GM15510 (cell line): ENCODE measurements around the gene SLC35F6.

Source experiments
- POLR2A ChIP-seq: IDR thresholded peaks from 3 replicates; pipeline ENCODE4 v1.6.1; 2011; ENCODE audit warnings: borderline replicate concordance; ENCODE audit not compliant: insufficient read length; ENCODE audit errors: extremely low read depth

SLC35F6 gene

DNA sequence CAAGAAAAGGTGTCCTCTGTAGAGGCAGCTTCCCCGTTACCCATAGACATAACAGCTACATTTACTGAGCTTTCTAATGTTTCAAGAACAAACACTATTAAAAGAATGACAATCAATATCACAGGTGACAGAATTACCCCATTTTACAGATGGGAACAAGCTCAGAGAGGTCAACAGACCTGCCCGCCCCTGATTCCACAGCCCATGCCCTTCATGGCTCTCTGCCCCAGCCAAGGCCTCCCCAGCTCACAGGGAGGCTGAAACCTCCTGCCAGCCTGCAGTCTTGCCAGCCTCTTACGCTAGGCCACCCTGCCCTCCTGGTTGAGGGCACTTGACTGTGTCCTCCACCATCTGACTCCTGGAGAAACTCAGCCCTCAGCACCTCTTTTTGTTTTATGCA is 19.1 kb upstream of the SLC35F6 start:
- no peak for TF ChIP-seq POLR2A

DNA sequence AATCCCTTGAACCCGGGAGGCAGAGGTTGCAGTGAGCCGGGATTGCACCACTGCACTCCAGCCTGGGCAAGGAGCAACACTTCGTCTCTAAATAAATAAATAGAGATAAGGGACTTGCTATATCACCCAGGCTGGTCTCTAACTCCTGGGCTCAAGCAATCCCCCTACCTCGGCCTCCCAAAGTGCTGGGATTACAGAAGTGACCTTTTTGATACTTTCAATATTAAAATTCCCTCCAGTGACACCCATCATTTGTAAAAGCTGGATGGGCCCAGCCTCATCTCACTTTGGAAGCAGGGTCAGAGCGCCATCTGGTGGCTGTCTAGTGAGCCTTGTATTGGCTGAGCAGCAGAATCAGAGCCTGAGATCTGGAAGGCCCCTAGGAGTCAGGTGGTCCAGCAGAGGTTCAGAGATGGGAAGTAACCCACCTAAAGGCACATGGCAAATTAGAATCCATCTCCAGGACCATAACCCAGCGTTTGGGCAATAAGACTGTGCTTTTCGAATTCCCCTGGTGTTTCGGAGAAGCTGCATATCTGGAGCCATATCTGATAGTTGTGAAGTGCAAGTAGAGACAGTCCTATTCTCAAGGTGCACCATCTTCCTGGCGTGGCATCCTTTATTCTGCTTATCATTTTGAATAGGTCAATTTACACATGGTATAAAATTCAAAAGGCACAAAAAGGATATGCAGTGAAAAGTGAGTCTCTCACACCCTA is 18.3 kb upstream of the SLC35F6 start:
- no peak for TF ChIP-seq POLR2A

DNA sequence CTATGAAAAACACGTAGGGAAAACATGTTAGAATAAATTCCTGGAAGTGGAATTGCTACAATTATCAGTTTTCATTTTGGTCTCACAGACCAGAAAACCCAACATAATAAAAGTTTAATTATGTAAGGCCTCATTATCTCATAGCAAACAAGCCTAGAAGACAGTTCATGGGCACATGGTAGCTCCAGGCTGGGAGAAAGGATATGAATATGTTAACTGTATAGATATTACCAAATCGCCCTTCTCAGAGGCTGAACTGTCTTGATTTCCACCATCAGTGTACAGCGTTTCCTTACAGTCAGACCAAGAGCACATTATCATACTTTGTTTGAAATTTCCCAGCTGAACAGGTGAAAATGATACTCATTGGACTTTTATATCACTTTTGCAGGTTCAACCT is 17.1 kb upstream of the SLC35F6 start:
- TF ChIP-seq POLR2A, result no peak

DNA sequence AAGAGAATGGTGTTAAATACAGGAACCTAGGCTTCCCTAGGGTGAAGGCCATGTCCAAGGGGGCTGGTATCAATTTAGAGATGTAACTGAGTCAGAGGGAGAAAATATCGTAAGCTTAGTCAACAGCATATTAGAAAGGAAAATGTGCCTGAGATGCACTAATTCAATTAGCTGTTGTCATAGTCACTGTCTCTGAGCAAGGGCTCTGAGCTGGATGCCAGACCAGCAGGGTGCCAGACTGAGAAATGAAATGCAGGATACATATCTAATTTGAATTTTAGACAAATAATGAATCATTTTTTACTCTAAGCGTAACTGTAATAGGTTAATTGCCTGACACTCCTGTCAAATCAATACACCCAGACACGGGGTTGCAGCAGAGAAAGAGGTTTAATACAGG is 11.4 kb upstream of the SLC35F6 start:
- TF ChIP-seq POLR2A, result no peak

DNA sequence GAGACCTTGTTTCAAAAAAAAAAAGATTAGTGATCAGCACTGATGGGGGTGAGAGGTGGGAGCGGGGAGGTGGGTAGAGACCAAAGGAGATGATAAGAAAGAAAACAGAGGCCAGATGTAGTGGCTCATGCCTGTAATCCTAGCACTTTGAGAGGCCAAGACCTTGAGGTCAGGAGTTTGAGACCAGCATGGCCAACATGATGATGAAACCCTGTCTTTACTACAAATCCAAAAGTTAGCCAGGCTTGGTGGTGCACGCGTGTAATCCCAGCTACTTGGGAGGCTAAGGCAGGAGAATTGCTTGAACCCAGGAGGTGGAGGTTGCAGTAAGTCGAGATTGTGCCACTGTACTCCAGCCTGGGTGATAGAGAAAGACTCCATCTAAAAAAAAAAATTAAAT is 9.5 kb upstream of the SLC35F6 start:
- TF ChIP-seq POLR2A, result no peak

DNA sequence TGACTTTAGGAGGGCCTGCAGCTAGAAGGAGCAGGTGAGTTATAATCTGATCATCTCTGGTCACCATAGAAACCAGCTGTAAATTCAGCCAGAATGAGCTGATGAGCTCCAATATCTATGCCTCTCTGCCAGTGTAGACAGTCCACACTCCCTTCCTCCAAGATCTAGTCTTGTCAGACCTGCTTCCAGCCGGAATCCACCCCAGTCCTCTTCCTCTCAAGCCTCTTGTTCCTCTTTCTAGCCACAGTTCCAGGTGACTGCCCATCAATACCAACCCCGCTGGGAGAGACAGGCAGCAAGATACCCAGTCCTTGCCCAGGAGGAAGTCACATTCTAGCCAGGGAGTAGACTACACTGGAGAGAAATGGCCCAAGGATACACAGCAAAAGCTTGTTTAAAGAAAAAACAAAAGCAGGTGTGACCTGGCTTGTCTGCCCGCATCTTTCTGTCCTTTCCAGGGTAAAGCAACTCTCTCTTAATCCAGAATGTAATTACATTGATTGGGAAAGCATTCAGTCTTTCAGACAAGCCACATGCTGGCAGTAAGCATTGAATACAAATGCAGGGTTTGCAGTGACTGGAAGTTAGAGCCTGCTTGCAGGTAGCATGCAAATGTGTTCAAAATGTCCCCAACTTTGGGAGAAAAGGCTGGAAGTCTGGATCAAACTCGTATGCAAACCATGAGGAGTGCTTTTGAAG is 9.0 kb upstream of the SLC35F6 start:
- TF ChIP-seq POLR2A, result no peak

DNA sequence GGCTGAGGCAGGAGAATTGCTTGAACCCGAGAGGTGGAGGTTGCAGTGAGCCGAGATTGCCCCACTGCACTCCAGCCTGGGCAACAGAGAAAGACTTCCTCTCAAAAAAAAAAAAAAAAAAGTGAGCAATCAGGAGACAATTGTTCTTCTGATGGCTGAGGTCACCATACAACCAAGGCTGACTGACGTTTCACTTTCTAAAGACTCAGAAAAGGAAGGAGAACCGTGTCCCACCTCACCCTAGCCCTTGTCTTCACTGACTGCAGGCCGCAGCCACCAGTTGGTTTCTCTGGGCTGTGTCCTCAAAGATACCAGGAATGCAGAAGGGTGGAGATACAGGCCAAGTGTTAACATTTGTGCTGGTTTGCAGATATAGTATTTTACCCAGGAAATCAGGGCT is 7.7 kb upstream of the SLC35F6 start:
- TF ChIP-seq POLR2A, result no peak

DNA sequence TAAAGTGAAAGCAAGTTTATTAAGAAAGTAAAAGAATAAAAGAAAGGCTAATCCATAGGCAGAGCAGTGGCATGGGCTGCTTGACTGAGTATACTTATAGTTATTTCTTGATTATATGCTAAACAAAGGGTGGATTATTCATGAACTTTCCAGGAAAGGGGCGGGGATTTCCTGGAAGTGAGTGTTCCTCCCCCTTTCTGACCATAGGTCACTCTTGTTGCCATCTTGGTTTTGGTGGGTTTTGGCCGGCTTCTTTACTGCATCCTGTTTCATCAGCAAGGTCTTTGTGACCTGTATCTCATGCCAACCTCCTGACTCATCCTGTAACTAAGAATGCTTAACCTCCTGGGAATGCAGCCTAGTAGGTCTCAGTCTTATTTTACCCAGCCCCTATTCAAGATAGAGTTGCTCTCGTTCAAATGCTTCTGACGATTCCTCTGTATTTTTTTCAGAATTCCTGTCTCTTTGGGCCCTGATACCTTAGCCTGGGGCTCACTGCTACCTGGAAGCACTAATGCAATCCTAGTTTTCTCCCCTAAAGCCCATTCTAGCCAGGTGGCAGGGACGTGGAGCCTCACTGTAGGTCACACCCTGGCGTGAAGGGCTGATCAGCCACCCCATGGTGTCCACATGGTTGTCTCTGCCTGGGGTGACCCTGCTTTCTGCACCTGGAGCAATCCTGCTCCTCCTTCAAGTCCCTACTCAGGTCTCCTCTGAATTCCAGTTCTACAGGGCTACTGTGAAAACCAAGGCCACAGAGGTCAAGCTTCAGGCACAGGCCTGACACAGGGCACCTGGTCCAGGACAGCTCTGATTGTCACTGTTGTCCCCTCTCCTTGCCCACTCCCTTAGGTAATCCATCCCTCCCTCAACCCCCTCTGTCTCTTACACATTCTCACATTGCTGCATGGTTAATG is 6.0 kb upstream of the SLC35F6 start:
- no peak for TF ChIP-seq POLR2A

DNA sequence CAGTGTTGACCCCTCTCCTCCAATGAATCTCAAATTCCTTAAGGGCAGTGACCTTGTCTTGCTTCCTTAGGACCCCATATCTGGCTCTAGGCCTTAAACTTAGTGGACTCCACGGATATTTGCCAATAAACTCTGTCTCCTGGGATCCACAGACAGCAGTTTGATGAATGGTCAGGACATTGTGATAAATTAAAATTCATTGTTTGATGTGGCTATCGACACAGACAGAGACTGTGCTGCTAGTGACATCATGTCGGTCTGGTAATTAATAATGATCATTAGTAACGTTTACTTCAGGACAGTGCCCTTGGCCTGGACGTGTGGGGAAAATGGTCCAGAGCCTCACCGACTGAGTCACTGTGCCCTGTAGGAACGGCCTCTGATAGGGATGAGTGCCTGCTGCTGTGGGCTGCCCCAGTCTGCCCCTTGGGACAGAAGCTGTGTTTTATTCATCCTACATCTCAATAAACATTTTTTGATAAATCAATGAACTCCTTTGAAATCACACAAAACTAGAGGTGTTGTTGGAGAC is 5.2 kb upstream of the SLC35F6 start:
- no peak for TF ChIP-seq POLR2A

DNA sequence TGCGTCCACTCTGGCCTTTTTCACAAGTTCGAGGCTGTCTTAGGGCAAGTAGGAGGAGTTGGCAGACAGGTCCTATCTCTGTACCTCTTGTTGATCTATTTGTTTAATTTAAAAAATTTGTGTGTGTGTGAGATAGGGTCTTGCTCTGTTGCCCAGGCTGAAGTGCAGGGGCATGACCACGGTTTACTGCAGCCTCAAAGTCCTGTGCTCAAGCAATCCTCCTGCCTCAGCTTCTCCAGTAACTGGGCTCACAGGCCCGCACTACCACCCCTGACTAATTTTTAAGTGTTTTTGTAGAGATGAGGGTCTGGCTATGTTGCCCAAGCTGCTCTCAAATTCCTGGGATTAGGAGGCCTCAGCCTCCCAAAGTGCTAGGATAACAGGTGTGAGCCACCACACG is 4.2 kb upstream of the SLC35F6 start:
- no peak for TF ChIP-seq POLR2A

DNA sequence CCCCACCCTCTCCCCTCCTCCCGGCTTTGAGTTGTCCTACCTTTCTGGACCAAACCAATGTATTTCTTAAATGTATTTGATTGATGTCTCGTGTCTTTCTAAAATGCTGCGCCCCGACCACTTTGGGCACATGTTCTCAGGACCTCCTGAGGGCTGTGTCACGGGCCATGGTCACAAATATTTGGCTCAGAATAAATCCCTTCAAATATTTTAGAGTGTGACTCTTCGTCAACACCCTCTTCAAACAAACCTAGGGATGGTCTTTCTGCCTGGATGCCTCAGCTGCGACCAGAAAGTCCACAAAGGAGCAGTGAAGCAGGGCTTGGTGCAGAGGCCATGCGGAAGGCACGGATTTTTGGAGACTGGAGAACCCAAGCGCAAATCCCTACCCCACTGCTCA is 1.1 kb upstream of the SLC35F6 start:
- no peak for TF ChIP-seq POLR2A

DNA sequence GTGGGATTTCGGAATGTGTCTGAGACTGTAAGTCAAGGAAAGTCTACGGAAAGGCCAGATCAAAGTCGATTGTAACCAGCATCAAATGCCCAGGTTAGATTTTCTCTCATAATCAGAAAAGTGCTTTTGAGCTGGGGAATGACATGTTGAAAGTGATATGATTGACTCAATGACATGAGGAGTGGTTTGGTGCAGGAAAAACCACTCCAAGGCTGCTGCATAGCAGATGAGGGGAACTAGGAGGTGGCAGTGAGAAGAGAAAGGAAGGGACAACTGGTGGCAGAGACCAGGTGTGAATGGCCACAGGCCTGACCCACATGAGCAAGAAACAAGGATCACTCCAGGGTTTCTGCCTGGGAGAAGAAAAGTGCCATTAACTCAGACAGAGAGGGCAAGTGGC is 822 bp downstream of the SLC35F6 start:
- no peak for TF ChIP-seq POLR2A

DNA sequence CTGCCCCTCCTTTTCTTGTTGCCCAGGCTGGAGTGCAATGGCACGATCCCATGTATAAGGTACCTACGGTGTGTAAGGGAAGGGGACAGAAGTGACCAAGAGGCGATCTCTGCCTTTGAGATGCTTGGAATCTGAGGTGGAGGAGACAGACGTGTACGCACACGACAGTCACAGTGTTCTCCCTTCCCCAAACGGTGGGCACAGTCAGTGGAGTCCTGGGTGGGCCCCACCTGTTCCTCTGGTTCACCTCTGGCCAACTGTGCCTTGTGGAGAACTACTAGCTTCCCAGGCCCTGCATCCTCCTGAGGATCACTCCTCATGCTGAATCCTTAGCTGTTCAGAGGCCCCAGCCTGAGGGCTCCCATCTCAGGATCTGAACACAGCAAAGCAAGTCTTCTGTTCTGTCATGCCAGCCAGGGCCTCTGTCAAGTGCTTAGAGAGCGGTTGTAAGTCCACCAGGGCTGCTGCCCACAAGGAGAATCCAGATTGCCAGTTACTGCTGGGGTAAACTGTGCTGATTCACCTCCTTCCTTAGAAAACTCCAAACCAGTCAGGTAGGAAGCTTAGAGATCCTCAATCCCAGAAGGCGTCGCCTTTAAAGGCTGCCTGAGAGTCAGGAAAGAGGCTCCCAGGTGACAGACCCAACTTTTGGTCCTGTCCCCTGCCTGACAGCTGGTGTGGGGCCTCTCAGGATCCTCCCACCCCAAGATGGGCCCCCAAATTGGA is 1.6 kb downstream of the SLC35F6 start:
- TF ChIP-seq POLR2A, result no peak

DNA sequence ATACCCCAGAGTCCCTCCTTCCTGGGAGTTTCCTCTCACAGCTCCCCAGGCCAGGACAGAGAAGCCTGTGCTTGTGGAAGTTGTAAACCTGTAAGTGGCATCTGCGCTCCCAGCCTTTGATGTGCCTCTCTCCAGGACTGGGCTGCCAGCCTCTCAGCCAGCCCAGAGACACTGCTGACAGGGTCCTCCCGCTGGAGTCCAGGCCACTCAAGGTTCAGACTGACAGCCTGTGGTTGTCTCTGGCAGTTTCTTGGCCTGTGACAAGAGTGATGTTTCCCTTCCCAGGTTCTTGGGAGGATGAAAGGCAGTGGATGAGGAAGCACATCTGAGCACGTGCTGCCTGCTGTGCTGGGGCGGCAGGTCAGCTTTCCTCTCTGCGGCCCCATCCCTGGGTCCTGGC is 3.0 kb downstream of the SLC35F6 start:
- TF ChIP-seq POLR2A, result no peak
